Osteocyte (in vitro differentiated cells): Measurements from ENCODE around the gene ARHGAP8. TPM values are rescaled to one million over a fixed set of nuclear protein-coding genes. Genes with fewer than 3 reads are reported as not detected.
"Not testable (repeated sequence)": the region's sequence is repeated elsewhere in the genome, so short reads cannot be mapped to it uniquely, and the experiment has no call there.

Source experiments
- DNase-seq: peaks from one replicate; pipeline ENCODE4 v3.0.0; 2021; ENCODE audit warnings: mixed read lengths; ENCODE audit not compliant: unreplicated experiment; ENCODE audit errors: extremely low spot score
- H3K27ac Mint-ChIP-seq: one replicate; pipeline ENCODE4 v1.8.0; 2021; ENCODE audit warnings: mild to moderate bottlenecking, mixed read lengths; ENCODE audit not compliant: unreplicated experiment
- H3K27me3 Mint-ChIP-seq: one replicate; pipeline ENCODE4 v1.8.0; 2021; ENCODE audit warnings: mixed read lengths; ENCODE audit not compliant: unreplicated experiment
- H3K36me3 Mint-ChIP-seq: one replicate; pipeline ENCODE4 v1.8.0; 2021; ENCODE audit warnings: mixed read lengths; ENCODE audit not compliant: unreplicated experiment
- H3K4me1 Mint-ChIP-seq: one replicate; pipeline ENCODE4 v1.8.0; 2021; ENCODE audit warnings: mixed read lengths; ENCODE audit not compliant: unreplicated experiment
- H3K4me3 Mint-ChIP-seq: one replicate; pipeline ENCODE4 v1.8.0; 2021; ENCODE audit warnings: mild to moderate bottlenecking, moderate library complexity, mixed read lengths; ENCODE audit not compliant: unreplicated experiment
- H3K9me3 Mint-ChIP-seq: one replicate; pipeline ENCODE4 v1.8.0; 2021; ENCODE audit warnings: mixed read lengths; ENCODE audit not compliant: unreplicated experiment
- CTCF ChIP-seq: fragments of 200-600 bp; sonication (generic); IDR thresholded peaks from 2 replicates; pipeline ENCODE4 v1.5.0; 2021; ENCODE audit warnings: antibody characterized with exemption, mild to moderate bottlenecking, moderate library complexity
- total RNA-seq: library from RNA; stranded (reverse); gene quantifications from 2 replicates; pipeline ENCODE4 v1.2.1, GENCODE V29; 2021

ARHGAP8 gene
- total RNA-seq, 1 donor from 2014 or later = 0.89 TPM

- H3K4me3 Mint-ChIP-seq = no peak overlapping the region
- H3K36me3 Mint-ChIP-seq = no peaks in the 10 kb centered on the region
- no peak for TF ChIP-seq CTCF
- H3K4me1 Mint-ChIP-seq = no peaks in the 10 kb centered on the region
- H3K27ac Mint-ChIP-seq = no peak overlapping the region
- H3K9me3 Mint-ChIP-seq = no peaks in the 10 kb centered on the region
- no peak for DNase-seq
- peaks cover 7% of the 10 kb centered on the region for H3K27me3 Mint-ChIP-seq
Observed at GRCh38 chr22:44739024-44739423, 13.4 kb upstream of the ARHGAP8 start.

- not testable (repeated sequence) for H3K9me3 Mint-ChIP-seq, H3K36me3 Mint-ChIP-seq, DNase-seq, H3K27ac Mint-ChIP-seq, H3K4me1 Mint-ChIP-seq, H3K4me3 Mint-ChIP-seq, H3K27me3 Mint-ChIP-seq
Observed at GRCh38 chr22:44739666-44740065, 12.7 kb upstream of the ARHGAP8 start.

GRCh38 chr22:44740307-44740706, 12.1 kb upstream of the ARHGAP8 start:
- Mint-ChIP-seq H3K36me3 (no peaks in the 10 kb centered on the region), H3K4me1 (no peaks in the 10 kb centered on the region), H3K9me3 (no peaks in the 10 kb centered on the region), H3K4me3 (no peak overlapping the region), H3K27ac (no peak overlapping the region), H3K27me3 (peaks cover 7% of the 10 kb centered on the region)
- DNase-seq = no peak
- TF ChIP-seq CTCF = no peak

GRCh38 chr22:44741929-44742328, 10.4 kb upstream of the ARHGAP8 start:
- TF ChIP-seq CTCF = no peak
- H3K4me1 Mint-ChIP-seq = no peaks in the 10 kb centered on the region
- no peak for DNase-seq

GRCh38 chr22:44743247-44743646, 9.1 kb upstream of the ARHGAP8 start:
- Mint-ChIP-seq H3K36me3 (no peaks in the 10 kb centered on the region), H3K4me3 (no peak overlapping the region), H3K27ac (no peak overlapping the region), H3K27me3 (peaks cover 16% of the 10 kb centered on the region), H3K9me3 (no peaks in the 10 kb centered on the region), H3K4me1 (no peaks in the 10 kb centered on the region)
- DNase-seq = no peak
- TF ChIP-seq CTCF = no peak

More at GRCh38 chr22:44741929-44742328, 10.4 kb upstream of the ARHGAP8 start:
- Mint-ChIP-seq H3K9me3 (no peaks in the 10 kb centered on the region), H3K4me3 (no peak overlapping the region), H3K27me3 (peaks cover 13% of the 10 kb centered on the region), H3K27ac (no peak overlapping the region), H3K36me3 (no peaks in the 10 kb centered on the region)

- Mint-ChIP-seq H3K36me3 (no peaks in the 10 kb centered on the region), H3K4me3 (no peak overlapping the region), H3K9me3 (no peaks in the 10 kb centered on the region), H3K27ac (no peak overlapping the region), H3K4me1 (no peaks in the 10 kb centered on the region), H3K27me3 (peaks cover 16% of the 10 kb centered on the region)
- no peak for TF ChIP-seq CTCF
- no peak for DNase-seq
Observed at GRCh38 chr22:44743804-44744211, 8.6 kb upstream of the ARHGAP8 start.
